Nephron progenitor cell (in vitro differentiated cells): ENCODE data around the gene C16orf96.

Experiments used
- DNase-seq: peaks from one replicate; pipeline ENCODE4 v3.0.0; 2021
- H3K27ac Mint-ChIP-seq: 2 replicates; pipeline ENCODE4 v1.8.0; 2021; ENCODE audit warnings: mild to moderate bottlenecking, moderate library complexity, mixed read lengths
- H3K27me3 Mint-ChIP-seq: 2 replicates; pipeline ENCODE4 v1.8.0; 2021; ENCODE audit warnings: mild to moderate bottlenecking, low read depth, mixed read lengths; ENCODE audit not compliant: poor library complexity
- H3K36me3 Mint-ChIP-seq: 2 replicates; pipeline ENCODE4 v1.8.0; 2021; ENCODE audit warnings: low read depth, mixed read lengths
- H3K4me1 Mint-ChIP-seq: 2 replicates; pipeline ENCODE4 v1.8.0; 2021; ENCODE audit warnings: mixed read lengths
- H3K4me3 Mint-ChIP-seq: 2 replicates; pipeline ENCODE4 v1.8.0; 2021; ENCODE audit warnings: mild to moderate bottlenecking, moderate library complexity, mixed read lengths
- H3K9me3 Mint-ChIP-seq: 2 replicates; pipeline ENCODE4 v1.8.0; 2021; ENCODE audit warnings: mild to moderate bottlenecking, moderate library complexity, mixed read lengths
- TF ChIP-seq, protein P1 (sequence below): fragments of 200-600 bp; sonication (generic); IDR thresholded peaks from 2 replicates; pipeline ENCODE4 v1.5.0; 2021; ENCODE audit warnings: antibody characterized with exemption

The C16orf96 gene

DNA sequence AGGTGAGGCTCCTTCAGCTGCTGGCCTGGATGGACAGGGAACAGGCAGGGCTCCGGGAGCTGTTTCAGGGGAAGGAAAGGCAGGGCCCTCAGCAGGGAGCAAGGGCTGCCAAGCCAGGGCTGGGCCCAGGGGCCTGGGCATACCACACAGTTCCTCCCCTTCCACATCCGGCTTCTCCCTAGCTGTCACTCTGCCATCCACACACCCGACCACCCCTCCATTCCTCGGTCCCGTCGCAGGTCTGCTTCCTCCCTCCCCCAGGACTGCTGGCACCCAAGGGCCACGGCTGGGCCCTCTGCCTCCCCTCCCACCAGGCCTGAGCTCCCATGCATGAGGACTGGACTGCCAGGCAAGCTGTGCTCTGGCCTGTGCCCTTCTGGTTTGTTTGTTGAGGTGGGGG, 41.5 kb upstream of the C16orf96 start:
- TF ChIP-seq, protein P1, sequence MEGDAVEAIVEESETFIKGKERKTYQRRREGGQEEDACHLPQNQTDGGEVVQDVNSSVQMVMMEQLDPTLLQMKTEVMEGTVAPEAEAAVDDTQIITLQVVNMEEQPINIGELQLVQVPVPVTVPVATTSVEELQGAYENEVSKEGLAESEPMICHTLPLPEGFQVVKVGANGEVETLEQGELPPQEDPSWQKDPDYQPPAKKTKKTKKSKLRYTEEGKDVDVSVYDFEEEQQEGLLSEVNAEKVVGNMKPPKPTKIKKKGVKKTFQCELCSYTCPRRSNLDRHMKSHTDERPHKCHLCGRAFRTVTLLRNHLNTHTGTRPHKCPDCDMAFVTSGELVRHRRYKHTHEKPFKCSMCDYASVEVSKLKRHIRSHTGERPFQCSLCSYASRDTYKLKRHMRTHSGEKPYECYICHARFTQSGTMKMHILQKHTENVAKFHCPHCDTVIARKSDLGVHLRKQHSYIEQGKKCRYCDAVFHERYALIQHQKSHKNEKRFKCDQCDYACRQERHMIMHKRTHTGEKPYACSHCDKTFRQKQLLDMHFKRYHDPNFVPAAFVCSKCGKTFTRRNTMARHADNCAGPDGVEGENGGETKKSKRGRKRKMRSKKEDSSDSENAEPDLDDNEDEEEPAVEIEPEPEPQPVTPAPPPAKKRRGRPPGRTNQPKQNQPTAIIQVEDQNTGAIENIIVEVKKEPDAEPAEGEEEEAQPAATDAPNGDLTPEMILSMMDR, result no peak
- Mint-ChIP-seq H3K36me3 (no peaks in the 10 kb centered on the region), H3K9me3 (no peaks in the 10 kb centered on the region), H3K27me3 (peaks cover 2% of the 10 kb centered on the region), H3K4me1 (no peaks in the 10 kb centered on the region), H3K27ac (peak overlapping the region; percentile 29), H3K4me3 (no peak overlapping the region)
- DNase-seq, result no peak

DNA sequence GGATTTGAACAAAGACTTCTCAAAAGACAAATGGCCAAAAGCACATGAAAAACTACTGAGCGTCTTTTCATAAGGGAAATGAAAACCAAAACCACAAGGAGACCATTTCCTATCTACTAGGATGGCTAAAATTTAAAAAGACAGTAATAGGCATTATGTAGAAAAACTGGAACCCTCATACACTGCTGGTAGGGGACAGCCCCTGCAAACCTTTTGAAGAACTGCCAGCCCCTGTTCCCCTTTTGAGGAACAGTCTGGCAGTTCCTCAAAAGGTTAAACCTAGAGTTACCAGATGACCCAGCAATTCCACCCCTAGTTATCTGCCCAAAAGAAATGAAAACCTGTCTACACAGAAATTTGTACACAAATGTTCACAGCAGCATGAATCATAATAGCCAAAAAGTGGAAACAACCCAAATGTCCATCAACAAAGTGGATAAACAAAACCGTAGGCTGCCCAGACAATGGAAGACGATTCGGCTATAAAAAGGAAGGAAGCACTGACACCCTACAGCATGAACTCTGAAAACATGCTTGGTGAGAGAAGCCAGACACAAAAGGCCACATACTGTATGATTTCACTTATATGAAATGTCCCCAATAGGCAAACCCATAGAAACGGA, 40.4 kb upstream of the C16orf96 start:
- Mint-ChIP-seq H3K36me3 (no peaks in the 10 kb centered on the region), H3K9me3 (no peaks in the 10 kb centered on the region), H3K27ac (no peak overlapping the region), H3K4me1 (no peaks in the 10 kb centered on the region), H3K27me3 (peaks cover 2% of the 10 kb centered on the region), H3K4me3 (no peak overlapping the region)
- TF ChIP-seq, protein P1, result no peak
- no peak for DNase-seq

DNA sequence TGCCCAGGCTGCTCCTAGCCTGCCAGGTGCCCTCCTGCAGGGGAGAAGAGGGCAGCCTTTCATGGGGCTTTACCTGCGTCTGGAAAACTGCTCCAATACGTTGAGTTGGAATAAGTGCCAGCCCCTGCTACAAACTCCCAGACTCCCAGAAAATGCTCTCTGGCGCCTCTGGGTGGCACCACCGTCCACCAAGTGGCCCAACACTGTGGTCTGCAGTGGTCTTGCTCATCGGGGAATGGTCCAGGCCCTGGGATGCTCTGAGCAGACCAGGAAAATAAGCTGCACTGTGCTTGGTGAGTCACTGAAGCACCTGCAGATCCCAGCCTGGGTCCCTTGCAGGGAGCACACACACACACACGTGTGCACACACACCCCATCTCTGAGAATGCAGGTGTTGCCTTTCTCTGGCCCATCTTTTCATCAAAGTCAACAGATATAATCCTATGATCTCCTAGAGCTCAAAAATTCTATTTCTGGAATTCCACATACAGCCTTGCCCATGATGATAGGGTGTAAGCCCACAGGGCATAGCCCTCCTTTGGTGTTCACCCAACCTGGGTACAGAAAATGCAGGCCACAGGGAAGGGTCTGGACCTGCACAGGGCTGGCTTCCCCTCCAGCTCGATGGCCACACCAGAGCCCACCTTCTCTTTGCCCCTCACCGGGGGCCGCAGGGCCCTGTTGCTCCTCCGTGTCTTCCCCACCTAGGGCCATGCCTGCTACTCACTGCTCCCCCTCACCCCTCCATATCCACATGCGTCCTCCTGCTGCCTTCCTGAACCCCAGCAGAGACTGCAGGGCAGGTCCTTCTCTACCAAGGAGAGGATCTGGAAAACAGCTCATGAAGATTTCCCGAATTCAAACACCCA, 38.1 kb upstream of the C16orf96 start:
- Mint-ChIP-seq H3K27me3 (peaks cover 2% of the 10 kb centered on the region), H3K36me3 (no peaks in the 10 kb centered on the region), H3K27ac (peak overlapping the region; percentile 32), H3K4me1 (peaks cover 19% of the 10 kb centered on the region), H3K4me3 (no peak overlapping the region), H3K9me3 (no peaks in the 10 kb centered on the region)
- TF ChIP-seq, protein P1, result peak; percentile 79
- peak; percentile 66 for DNase-seq

DNA sequence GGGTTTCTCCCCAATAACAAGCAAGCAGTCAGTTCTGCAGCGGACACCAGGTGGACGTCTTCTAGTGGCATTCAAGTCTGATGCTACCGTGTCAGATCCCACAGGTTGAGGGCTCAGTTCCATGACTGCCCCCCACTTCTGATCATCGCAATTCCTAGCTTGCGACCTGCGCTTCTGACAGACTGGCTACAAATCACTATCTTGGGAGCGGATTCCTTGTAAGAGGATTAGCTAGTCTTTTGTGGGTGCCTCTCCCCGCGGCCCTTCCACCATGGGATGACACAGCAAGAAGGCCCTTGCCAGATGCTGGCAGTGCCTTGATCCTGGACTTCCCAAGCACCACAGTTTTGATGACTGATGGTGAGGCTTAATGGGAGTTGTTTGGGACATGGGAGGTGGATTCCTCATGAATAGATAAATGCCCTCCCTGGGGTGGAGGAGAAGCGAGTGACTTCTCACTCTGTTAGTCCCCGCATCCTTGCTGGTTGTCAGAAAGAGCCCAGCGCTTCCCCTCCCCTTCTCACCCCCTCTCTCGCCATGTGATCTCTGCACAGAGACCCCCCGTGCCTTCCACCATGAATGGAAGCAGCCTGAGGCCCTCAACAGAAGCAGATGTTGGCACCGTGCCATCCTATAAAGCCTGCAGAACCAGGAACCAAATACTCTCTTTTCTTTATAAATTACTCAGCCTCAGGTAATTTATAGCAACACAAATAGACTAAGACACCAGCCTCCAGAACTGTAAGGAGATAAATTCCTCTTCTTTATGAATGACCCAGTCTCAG, 36.7 kb upstream of the C16orf96 start:
- DNase-seq, result no peak
- Mint-ChIP-seq H3K4me1 (peaks cover 32% of the 10 kb centered on the region), H3K36me3 (peaks cover 12% of the 10 kb centered on the region), H3K27ac (no peak overlapping the region), H3K27me3 (peaks cover 2% of the 10 kb centered on the region), H3K9me3 (no peaks in the 10 kb centered on the region), H3K4me3 (no peak overlapping the region)
- TF ChIP-seq, protein P1, result no peak

DNA sequence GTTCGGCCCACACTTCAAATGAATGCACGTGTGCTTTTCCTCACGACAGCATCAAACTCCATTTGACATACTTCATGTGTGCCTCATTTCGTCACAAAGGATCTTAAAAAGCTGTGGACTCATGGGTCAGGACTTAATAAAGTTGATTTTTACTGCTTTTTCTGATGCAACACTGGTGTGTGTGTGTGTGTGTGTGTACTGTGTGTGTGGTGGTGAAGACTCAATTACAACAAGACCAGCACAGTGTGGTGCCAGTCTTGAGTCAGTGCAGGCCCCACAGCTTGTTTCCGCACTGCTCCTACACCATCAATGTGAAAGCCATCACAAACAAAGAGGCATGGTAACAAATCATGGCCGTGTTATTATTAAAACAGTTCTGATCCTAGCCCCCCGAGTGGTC, 35.2 kb upstream of the C16orf96 start:
- peak overlapping the region; percentile 88 for H3K27ac Mint-ChIP-seq
- H3K9me3 Mint-ChIP-seq, result no peaks in the 10 kb centered on the region
- peaks cover 40% of the 10 kb centered on the region for H3K4me1 Mint-ChIP-seq
- no peak for DNase-seq
- peaks cover 2% of the 10 kb centered on the region for H3K27me3 Mint-ChIP-seq
- H3K4me3 Mint-ChIP-seq, result no peak overlapping the region
- peaks cover 17% of the 10 kb centered on the region for H3K36me3 Mint-ChIP-seq
- TF ChIP-seq, protein P1, result no peak
